ENCODE results near the gene CBX7. TPM values are rescaled to one million over a fixed set of nuclear protein-coding genes. Genes with fewer than 3 reads are reported as not detected.

The CBX7 gene
- total RNA-seq, 4 donors from 2014 or later: 189 to 264 (median 206) TPM

- 90% methylated on average over 14 of the region's 14 CpGs for WGBS, 2 donors
Measured at GRCh38 chr22:39094717-39095389, 57.6 kb downstream of the CBX7 start.

GRCh38 chr22:39092111-39092862, 60.2 kb downstream of the CBX7 start:
- TF ChIP-seq CTCF (IDR thresholded peaks at IDR 0.05): no peak
- no peak for TF ChIP-seq EP300 (IDR thresholded peaks at IDR 0.05)
- TF ChIP-seq POLR2A (IDR thresholded peaks at IDR 0.05): no peak
- no peak for DNase-seq (ENCODE audit: low spot score in 2 of 2)
- Histone ChIP-seq H3K4me3 (no peak overlapping the region), H3K9me3 (no peaks in the 10 kb centered on the region), H3K27ac (no peak overlapping the region), H3K27me3 (no peaks in the 10 kb centered on the region), H3K4me1 (peaks cover 0 to 19% (median 8%) of the 10 kb centered on the region in 4 donors), H3K36me3 (peaks cover 0 to 3% (median 0%) of the 10 kb centered on the region in 3 donors)
- WGBS, 2 donors: 70 to 73% methylated on average over 8 of the region's 8 CpGs

More at GRCh38 chr22:39094717-39095389, 57.6 kb downstream of the CBX7 start:
- no peak for DNase-seq (ENCODE audit: low spot score in 2 of 2)
- Histone ChIP-seq H3K27me3 (no peaks in the 10 kb centered on the region), H3K9me3 (no peaks in the 10 kb centered on the region), H3K4me1 (peaks cover 0 to 35% (median 19%) of the 10 kb centered on the region in 4 donors), H3K4me3 (no peak overlapping the region), H3K36me3 (no peaks in the 10 kb centered on the region), H3K27ac (no peak overlapping the region)
- TF ChIP-seq EP300 (IDR thresholded peaks at IDR 0.05) (no peak), POLR2A (IDR thresholded peaks at IDR 0.05) (no peak), CTCF (IDR thresholded peaks at IDR 0.05) (no peak)

- Histone ChIP-seq H3K4me3 (no peak overlapping the region), H3K4me1 (peaks cover 0 to 10% (median under 1%) of the 10 kb centered on the region in 4 donors), H3K27ac (no peak overlapping the region), H3K36me3 (peaks cover 0 to 12% (median 0%) of the 10 kb centered on the region in 3 donors), H3K9me3 (no peaks in the 10 kb centered on the region), H3K27me3 (no peaks in the 10 kb centered on the region)
- no peak for TF ChIP-seq CTCF (IDR thresholded peaks at IDR 0.05)
- no peak for TF ChIP-seq EP300 (IDR thresholded peaks at IDR 0.05)
- no peak for TF ChIP-seq POLR2A (IDR thresholded peaks at IDR 0.05)
- DNase-seq (ENCODE audit: low spot score in 2 of 2): no peak
- 83 to 86% methylated on average over 20 to 23 of the region's 23 CpGs for WGBS, 2 donors
Measured at GRCh38 chr22:39091126-39092081, 61.1 kb downstream of the CBX7 start.

GRCh38 chr22:39090426-39091064, 61.9 kb downstream of the CBX7 start:
- peaks cover 0 to 6% (median 0%) of the 10 kb centered on the region in 4 donors for H3K4me1 ChIP-seq
- H3K9me3 ChIP-seq: no peaks in the 10 kb centered on the region
- TF ChIP-seq EP300 (IDR thresholded peaks at IDR 0.05) (no peak), POLR2A (IDR thresholded peaks at IDR 0.05) (no peak), CTCF (IDR thresholded peaks at IDR 0.05) (no peak)
- peak overlapping the region in 1 of 4 donors; percentile 47 for H3K27ac ChIP-seq
- H3K36me3 ChIP-seq: peaks cover 0 to 14% (median 0%) of the 10 kb centered on the region in 3 donors
- WGBS, 2 donors: 64 to 65% methylated on average over 10 to 13 of the region's 15 CpGs
- no peaks in the 10 kb centered on the region for H3K27me3 ChIP-seq
- H3K4me3 ChIP-seq: no peak overlapping the region
- no peak for DNase-seq (ENCODE audit: low spot score in 2 of 2)
